OCI-LY7 (cell line): ENCODE data around the gene JAZF1. TPM values are rescaled to one million over a fixed set of nuclear protein-coding genes. Genes with fewer than 3 reads are reported as not detected.
A peak's percentile ranks its signal among the peaks of the same experiment; 100 is the strongest.

Experiments used
- BruUV-seq: library from RNA; stranded (reverse); fragments of 400-500 nt; replicated peaks from 2 replicates; lab custom pipeline; 2021; lab: Mats Ljungman, UMichigan
- CTCF ChIA-PET: fragments of 300-600 bp; sonication (Branson Sonifier 250); formaldehyde crosslinking; loops from one replicate; lab custom pipeline; 2022; ENCODE audit warnings: antibody characterized with exemption; ENCODE audit not compliant: unreplicated experiment; lab: Charles Lee
- POLR2A ChIA-PET: fragments of 300-600 bp; sonication (Branson Sonifier 250); formaldehyde crosslinking; loops from one replicate; lab custom pipeline; 2022; ENCODE audit warnings: antibody characterized with exemption; lab: Charles Lee
- DNase-seq: peaks from one replicate; pipeline ENCODE4 v3.0.0-alpha.2; 2015; ENCODE audit warnings: low spot score
- H2AFZ ChIP-seq: fragments of 200-600 bp; sonication (generic), shearing (Covaris generic); 2 replicates; pipeline ENCODE4 v1.6.1; 2014; ENCODE audit warnings: mild to moderate bottlenecking, antibody characterized with exemption, low read length, moderate library complexity
- H3K27ac ChIP-seq: fragments of 200-600 bp; sonication (generic); 2 replicates; pipeline ENCODE4 v1.5.1; 2014; ENCODE audit warnings: mixed run types, low read depth, mild to moderate bottlenecking, moderate library complexity, low read length, inconsistent platforms; ENCODE audit not compliant: poor library complexity, severe bottlenecking
- H3K36me3 ChIP-seq: fragments of 200-600 bp; sonication (generic); 2 replicates; pipeline ENCODE4 v1.6.1; 2014; ENCODE audit warnings: mild to moderate bottlenecking, antibody characterized with exemption, low read length, moderate library complexity, mixed read lengths; ENCODE audit not compliant: insufficient read depth
- H3K4me1 ChIP-seq: fragments of 200-600 bp; sonication (generic); 2 replicates; pipeline ENCODE4 v1.5.1; 2014; ENCODE audit warnings: mild to moderate bottlenecking, low read length; ENCODE audit not compliant: insufficient read depth, poor library complexity, severe bottlenecking
- H3K4me2 ChIP-seq: fragments of 200-600 bp; sonication (generic); 2 replicates; pipeline ENCODE4 v1.6.1; 2014; ENCODE audit warnings: mild to moderate bottlenecking, low read length
- H3K4me3 ChIP-seq: fragments of 200-600 bp; sonication (generic); 2 replicates; pipeline ENCODE4 v1.5.1; 2014; ENCODE audit warnings: mild to moderate bottlenecking, low read depth, low read length; ENCODE audit not compliant: poor library complexity, severe bottlenecking
- H3K79me2 ChIP-seq: fragments of 200-600 bp; sonication (generic); 2 replicates; pipeline ENCODE4 v1.6.1; 2016; ENCODE audit warnings: low read depth, mild to moderate bottlenecking, low read length, moderate library complexity, mixed read lengths; ENCODE audit not compliant: insufficient read depth
- H3K9me2 ChIP-seq: fragments of 200-600 bp; sonication (generic); 2 replicates; pipeline ENCODE4 v1.6.1; 2016; ENCODE audit warnings: mild to moderate bottlenecking, low read length, mixed read lengths; ENCODE audit not compliant: insufficient read depth
- H3K9me3 ChIP-seq: fragments of 200-600 bp; sonication (generic); 2 replicates; pipeline ENCODE4 v1.6.1; 2014; ENCODE audit warnings: mild to moderate bottlenecking, mixed run types, low read length, mixed read lengths
- H4K20me1 ChIP-seq: fragments of 200-600 bp; sonication (generic); 2 replicates; pipeline ENCODE4 v1.6.1; 2014; ENCODE audit warnings: mild to moderate bottlenecking, antibody characterized with exemption, low read length, moderate library complexity, mixed read lengths; ENCODE audit not compliant: insufficient read depth
- CTCF ChIP-seq: fragments of 200-600 bp; sonication (generic); conservative IDR thresholded peaks from 2 replicates; pipeline ENCODE4 v1.5.1; 2014; ENCODE audit warnings: mild to moderate bottlenecking, antibody characterized with exemption, low read length, moderate library complexity, mixed read lengths
- EZH2phosphoT487 ChIP-seq: fragments of 200-600 bp; sonication (generic); IDR thresholded peaks from 2 replicates; pipeline ENCODE4 v1.6.1; 2018; ENCODE audit warnings: low read depth, borderline replicate concordance, mild to moderate bottlenecking, mixed run types, antibody characterized with exemption, low read length, moderate library complexity, mixed read lengths
- intact Hi-C: fragments of 100-400 bp; cut with micrococcal nuclease; formaldehyde crosslinking; loops from one replicate; pipeline ENCODE4 v1.10.0; 2022; ENCODE audit not compliant: unreplicated experiment
- total RNA-seq, 2 experiments: library from RNA; depleted of rRNA in 1 of 2; stranded (reverse); fragments of >200 nt in 1 of 2; shearing (Covaris generic) in 1 of 2; gene quantifications; 2 replicates each; pipeline ENCODE4 v1.2.3, GENCODE V29; 2014 to 2022

JAZF1 gene
- total RNA-seq, 2 experiments from 2014 or later, result 6.3 to 25.0 TPM

GRCh38 chr7:28155019-28155660, 25.5 kb downstream of the JAZF1 start:
- intact Hi-C loops, result loop anchor here (1.0 to 5.0 kb wide), 2 partner anchors 27 to 417 kb away; no protein-coding TSS in a partner anchor
- ChIA-PET CTCF (no interaction called here), POLR2A (interaction anchor here (0.6 to 2.3 kb wide), 4 partner anchors 9 to 415 kb away, joined by 3 to 23 read pairs (median 3); no protein-coding TSS in a partner anchor)
- Histone ChIP-seq H3K4me3 (peak overlapping the region; percentile 55), H3K4me2 (peak overlapping the region; percentile 77), H2AFZ (no peak overlapping the region; the same call in 1 of the 2 replicates), H4K20me1 (no peaks in the 10 kb centered on the region), H3K36me3 (peaks cover under 1% of the 10 kb centered on the region; the same call in 1 of the 2 replicates), H3K79me2 (peaks cover 78% of the 10 kb centered on the region), H3K9me3 (no peaks in the 10 kb centered on the region), H3K27ac (peak overlapping the region; percentile 97), H3K9me2 (no peaks in the 10 kb centered on the region), H3K4me1 (peaks cover 99% of the 10 kb centered on the region)
- BruUV-seq, result no TSS peak
- peak; percentile 84 for DNase-seq
- no peak for TF ChIP-seq CTCF
- TF ChIP-seq EZH2phosphoT487, result no peak

- H3K9me3 ChIP-seq, result no peaks in the 10 kb centered on the region
- H3K79me2 ChIP-seq, result peaks cover 58% of the 10 kb centered on the region
- H3K4me1 ChIP-seq, result peaks cover 83% of the 10 kb centered on the region
- H3K4me2 ChIP-seq, result peak overlapping the region; percentile 77
- TF ChIP-seq CTCF, result no peak
- no peak for TF ChIP-seq EZH2phosphoT487
- CTCF ChIA-PET, result no interaction called here
- no TSS peak for BruUV-seq
- H3K4me3 ChIP-seq, result peak overlapping the region; percentile 44
- no peaks in the 10 kb centered on the region for H3K36me3 ChIP-seq
- H2AFZ ChIP-seq, result peak overlapping the region; percentile 39; the same call in 1 of the 2 replicates
- POLR2A ChIA-PET, result interaction anchor here (0.8 to 2.3 kb wide), 4 partner anchors 12 to 75 kb away, joined by 3 to 17 read pairs (median 4); no protein-coding TSS in a partner anchor
- peak; percentile 51 for DNase-seq
- no peaks in the 10 kb centered on the region for H4K20me1 ChIP-seq
- intact Hi-C loops, result loop anchor here (1.0 kb wide), 1 partner anchor 16 kb away; no protein-coding TSS in a partner anchor
- H3K9me2 ChIP-seq, result no peaks in the 10 kb centered on the region
- peak overlapping the region; percentile 97 for H3K27ac ChIP-seq
Observed at GRCh38 chr7:28152594-28152993, 28.0 kb downstream of the JAZF1 start.
